AG09309 (cell line): Measurements from ENCODE around the gene SLC22A2.

Experiments
- DNase-seq: peaks from one replicate; pipeline ENCODE4 v3.0.0-alpha.2; 2010; ENCODE audit warnings: low read depth
- H3K4me3 ChIP-seq: 2 replicates; pipeline ENCODE4 v1.5.1; 2011; ENCODE audit warnings: mild to moderate bottlenecking, low read depth, low read length, moderate library complexity; ENCODE audit not compliant: control insufficient read depth
- TF ChIP-seq, protein P1 (sequence below): IDR thresholded peaks from 2 replicates; pipeline ENCODE4 v1.5.1; 2011; ENCODE audit warnings: mild to moderate bottlenecking, low read depth, low read length, inconsistent platforms; ENCODE audit not compliant: insufficient read depth, control insufficient read depth; ENCODE audit errors: missing control alignments

Gene SLC22A2

DNA sequence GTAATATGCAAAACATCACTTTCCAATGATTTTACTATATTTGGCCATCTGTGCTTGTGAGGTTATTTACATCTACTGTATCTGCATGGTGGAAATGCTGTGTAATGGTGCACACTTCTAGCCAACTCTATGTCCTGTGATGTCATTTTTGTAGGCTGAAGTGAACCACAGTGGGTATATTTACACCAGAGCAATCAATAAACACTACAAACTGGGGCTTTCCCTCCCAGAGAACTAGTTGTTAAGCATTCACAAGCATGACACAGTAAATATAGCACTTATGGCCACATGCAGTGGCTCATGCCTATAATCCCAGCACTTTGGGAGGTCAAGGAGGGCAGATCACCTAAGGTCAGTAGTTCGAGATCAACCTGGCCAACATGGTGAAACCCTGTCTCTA lies 4.9 kb downstream of the SLC22A2 start:
- no peak for DNase-seq
- TF ChIP-seq, protein P1, sequence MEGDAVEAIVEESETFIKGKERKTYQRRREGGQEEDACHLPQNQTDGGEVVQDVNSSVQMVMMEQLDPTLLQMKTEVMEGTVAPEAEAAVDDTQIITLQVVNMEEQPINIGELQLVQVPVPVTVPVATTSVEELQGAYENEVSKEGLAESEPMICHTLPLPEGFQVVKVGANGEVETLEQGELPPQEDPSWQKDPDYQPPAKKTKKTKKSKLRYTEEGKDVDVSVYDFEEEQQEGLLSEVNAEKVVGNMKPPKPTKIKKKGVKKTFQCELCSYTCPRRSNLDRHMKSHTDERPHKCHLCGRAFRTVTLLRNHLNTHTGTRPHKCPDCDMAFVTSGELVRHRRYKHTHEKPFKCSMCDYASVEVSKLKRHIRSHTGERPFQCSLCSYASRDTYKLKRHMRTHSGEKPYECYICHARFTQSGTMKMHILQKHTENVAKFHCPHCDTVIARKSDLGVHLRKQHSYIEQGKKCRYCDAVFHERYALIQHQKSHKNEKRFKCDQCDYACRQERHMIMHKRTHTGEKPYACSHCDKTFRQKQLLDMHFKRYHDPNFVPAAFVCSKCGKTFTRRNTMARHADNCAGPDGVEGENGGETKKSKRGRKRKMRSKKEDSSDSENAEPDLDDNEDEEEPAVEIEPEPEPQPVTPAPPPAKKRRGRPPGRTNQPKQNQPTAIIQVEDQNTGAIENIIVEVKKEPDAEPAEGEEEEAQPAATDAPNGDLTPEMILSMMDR, result no peak
- H3K4me3 ChIP-seq, result no peak overlapping the region

- no peak for DNase-seq
- TF ChIP-seq, protein P1, result no peak
- no peak overlapping the region for H3K4me3 ChIP-seq
Measured at GRCh38 chr6:160253292-160253691, 5.3 kb downstream of the SLC22A2 start.

DNA sequence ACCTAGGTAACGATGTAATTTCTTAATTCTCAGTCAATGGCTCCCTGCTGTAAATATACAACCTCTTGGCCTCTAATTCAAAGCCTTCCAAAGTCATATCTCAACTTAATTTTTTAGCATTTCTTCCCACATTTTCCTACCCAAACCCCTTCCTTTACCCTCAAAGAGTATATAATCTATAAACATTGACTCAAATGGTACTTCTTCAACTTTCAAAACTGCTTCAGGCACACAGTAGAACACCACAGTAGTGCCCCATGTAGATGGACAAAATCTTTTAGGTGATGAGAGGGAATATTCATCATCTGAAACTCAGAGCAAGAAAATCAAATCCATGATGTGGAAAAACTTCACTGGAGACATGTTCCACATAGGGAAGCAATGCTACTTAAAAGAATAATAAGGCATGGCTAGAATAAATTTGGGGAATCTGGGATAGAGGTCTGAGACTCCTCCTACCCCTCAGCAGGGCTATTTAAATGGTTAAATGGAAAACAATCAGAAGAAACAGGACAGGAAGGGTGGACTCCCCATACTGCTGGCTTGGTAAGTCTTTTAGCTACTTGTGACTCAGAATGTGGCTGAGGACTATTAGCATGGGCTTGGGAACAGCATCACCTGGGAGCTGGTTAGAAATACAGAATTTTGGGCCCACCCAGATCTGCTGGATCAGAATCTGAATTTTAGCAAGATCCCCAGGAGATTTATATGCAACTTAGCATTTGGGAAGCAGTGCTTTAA lies 6.4 kb downstream of the SLC22A2 start:
- TF ChIP-seq, protein P1, result no peak
- H3K4me3 ChIP-seq, result no peak overlapping the region
- DNase-seq, result no peak

DNA sequence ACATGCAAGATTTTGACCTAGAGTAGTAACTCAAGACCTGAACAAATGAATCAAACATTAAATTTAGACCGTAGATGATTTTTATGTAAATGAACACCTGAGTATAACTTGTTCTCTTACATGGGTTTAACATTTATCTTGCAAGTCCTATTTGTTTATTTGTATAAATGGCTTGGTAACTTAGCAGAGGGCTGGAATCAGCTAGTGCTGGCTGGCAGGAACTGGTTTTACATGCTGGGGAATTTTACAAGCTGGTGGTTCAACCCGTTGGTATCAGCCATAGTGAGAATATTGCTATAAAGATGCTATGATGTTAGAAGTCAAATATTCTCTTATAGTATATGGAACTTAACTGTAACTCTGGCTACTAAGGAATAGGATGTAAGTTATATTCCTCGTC lies 8.9 kb downstream of the SLC22A2 start:
- TF ChIP-seq, protein P1, result no peak
- H3K4me3 ChIP-seq, result no peak overlapping the region
- no peak for DNase-seq

DNA sequence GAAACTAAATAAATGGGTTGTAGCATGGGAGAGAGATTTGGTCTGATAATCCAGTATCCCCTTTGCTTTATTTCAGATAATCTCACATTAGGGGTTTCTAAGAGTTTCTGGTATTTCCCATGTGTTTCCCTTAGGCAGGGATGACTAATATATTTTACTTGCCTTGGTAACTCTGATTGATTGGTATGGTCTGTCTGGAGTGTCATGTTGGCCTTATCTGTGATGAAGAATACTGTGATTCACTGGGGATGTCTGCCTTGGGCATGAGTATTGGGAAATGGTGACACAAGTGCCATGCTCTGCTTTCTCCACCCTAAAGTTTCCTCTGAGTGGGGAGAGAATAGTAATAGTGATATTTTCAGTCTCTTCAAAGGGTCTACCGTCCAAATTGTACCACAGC lies 10.1 kb downstream of the SLC22A2 start:
- no peak overlapping the region for H3K4me3 ChIP-seq
- DNase-seq, result no peak
- TF ChIP-seq, protein P1, result no peak

DNA sequence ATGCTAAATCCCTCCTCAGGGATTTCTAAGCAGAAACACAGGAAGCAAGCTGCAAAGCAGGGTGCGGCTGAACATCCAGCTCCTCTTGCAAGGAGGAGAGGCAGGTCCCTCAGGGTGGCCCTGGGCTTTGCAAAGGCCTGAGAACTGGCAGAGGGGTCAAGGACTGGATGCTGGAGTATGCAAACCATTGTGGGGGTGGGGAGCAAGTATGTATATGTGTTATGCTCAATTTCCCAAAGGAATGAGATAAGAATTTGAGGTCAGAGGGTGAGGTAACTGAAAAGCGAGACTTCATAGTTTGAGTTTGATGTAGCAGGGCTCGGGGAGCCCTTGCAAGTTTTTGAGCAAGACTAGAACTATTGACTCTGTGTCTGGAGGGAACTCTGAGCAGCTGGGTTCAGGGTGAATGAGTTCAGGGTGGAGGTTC lies 11.2 kb downstream of the SLC22A2 start:
- H3K4me3 ChIP-seq, result no peak overlapping the region
- TF ChIP-seq, protein P1, result no peak
- no peak for DNase-seq
